ENCODE data around the gene METTL27.

METTL27 gene

GRCh38 chr7:73876361-73876760 lies 34.0 kb upstream of the METTL27 start:
- DNase-seq (ENCODE audit: extremely low read depth, low read depth): no peak
- no peak overlapping the region for H3K4me3 ChIP-seq (replicated peaks; ENCODE audit: low read depth, low read length)
- TF ChIP-seq CTCF (IDR thresholded peaks at IDR 0.05; ENCODE audit: low read depth, low read length, missing control alignments): no peak

- no peak for DNase-seq (ENCODE audit: extremely low read depth, low read depth)
- no peak overlapping the region for H3K4me3 ChIP-seq (replicated peaks; ENCODE audit: low read depth, low read length)
- no peak for TF ChIP-seq CTCF (IDR thresholded peaks at IDR 0.05; ENCODE audit: low read depth, low read length, missing control alignments)
Observed at GRCh38 chr7:73872056-73872908, 30.0 kb upstream of the METTL27 start.

- no peak for TF ChIP-seq CTCF (IDR thresholded peaks at IDR 0.05; ENCODE audit: low read depth, low read length, missing control alignments)
- DNase-seq (ENCODE audit: extremely low read depth, low read depth): peak; percentile 65
- H3K4me3 ChIP-seq (replicated peaks; ENCODE audit: low read depth, low read length): no peak overlapping the region
Observed at GRCh38 chr7:73871163-73872011, 29.1 kb upstream of the METTL27 start.

GRCh38 chr7:73870041-73870492 lies 27.8 kb upstream of the METTL27 start:
- TF ChIP-seq CTCF (IDR thresholded peaks at IDR 0.05; ENCODE audit: low read depth, low read length, missing control alignments): no peak
- no peak for DNase-seq (ENCODE audit: extremely low read depth, low read depth)
- no peak overlapping the region for H3K4me3 ChIP-seq (replicated peaks; ENCODE audit: low read depth, low read length)

- H3K4me3 ChIP-seq (replicated peaks; ENCODE audit: low read depth, low read length): no peak overlapping the region
- DNase-seq (ENCODE audit: extremely low read depth, low read depth): no peak
- no peak for TF ChIP-seq CTCF (IDR thresholded peaks at IDR 0.05; ENCODE audit: low read depth, low read length, missing control alignments)
Observed at GRCh38 chr7:73869011-73869798, 26.9 kb upstream of the METTL27 start.

- TF ChIP-seq CTCF (IDR thresholded peaks at IDR 0.05; ENCODE audit: low read depth, low read length, missing control alignments): no peak
- no peak for DNase-seq (ENCODE audit: extremely low read depth, low read depth)
- no peak overlapping the region for H3K4me3 ChIP-seq (replicated peaks; ENCODE audit: low read depth, low read length)
Observed at GRCh38 chr7:73866446-73866767, 24.1 kb upstream of the METTL27 start.
